Measurements from ENCODE around the gene SKOR1.
A peak's percentile ranks its signal among the peaks of the same experiment; 100 is the strongest.

Gene SKOR1

GRCh38 chr15:67824976-67825880 is at the start of gene SKOR1:
Gene SKOR1 (plus strand): TSS chr15:67825509. CDS start chr15:67825603, 94 bp downstream.
- Mint-ChIP-seq H3K4me1 (peaks cover 57% of the 10 kb centered on the region), H3K27ac (peak within 1 kb of the TSS; percentile 38)

GRCh38 chr15:67775998-67776397 is 49.3 kb upstream of the SKOR1 start:
- H3K36me3 Mint-ChIP-seq, result peaks cover 13% of the 10 kb centered on the region
- H3K4me1 Mint-ChIP-seq, result peaks cover 9% of the 10 kb centered on the region
- H3K4me3 Mint-ChIP-seq, result no peak overlapping the region
- ATAC-seq, result no peak
- H3K27ac Mint-ChIP-seq, result no peak overlapping the region
- H3K9me3 Mint-ChIP-seq, result no peaks in the 10 kb centered on the region
- no peaks in the 10 kb centered on the region for H3K27me3 Mint-ChIP-seq

More at GRCh38 chr15:67824976-67825880, at the start of gene SKOR1:
- peaks cover 3% of the 10 kb centered on the region for H3K9me3 Mint-ChIP-seq
- no peak for ATAC-seq
- H3K4me3 Mint-ChIP-seq, result peak within 1 kb of the TSS; percentile 69
- H3K27me3 Mint-ChIP-seq, result peaks cover 80% of the 10 kb centered on the region
- H3K36me3 Mint-ChIP-seq, result peaks cover 4% of the 10 kb centered on the region

- peaks cover 9% of the 10 kb centered on the region for H3K4me1 Mint-ChIP-seq
- no peaks in the 10 kb centered on the region for H3K9me3 Mint-ChIP-seq
- ATAC-seq, result no peak
- peaks cover 13% of the 10 kb centered on the region for H3K36me3 Mint-ChIP-seq
- H3K27ac Mint-ChIP-seq, result no peak overlapping the region
- H3K27me3 Mint-ChIP-seq, result no peaks in the 10 kb centered on the region
- H3K4me3 Mint-ChIP-seq, result no peak overlapping the region
These were observed 48.7 kb upstream of the SKOR1 start for GRCh38 chr15:67776600-67776999.

- H3K4me1 Mint-ChIP-seq, result peaks cover 9% of the 10 kb centered on the region
- H3K36me3 Mint-ChIP-seq, result peaks cover 13% of the 10 kb centered on the region
- H3K9me3 Mint-ChIP-seq, result no peaks in the 10 kb centered on the region
- H3K27me3 Mint-ChIP-seq, result no peaks in the 10 kb centered on the region
- H3K27ac Mint-ChIP-seq, result no peak overlapping the region
- no peak overlapping the region for H3K4me3 Mint-ChIP-seq
- no peak for ATAC-seq
These were observed 48.2 kb upstream of the SKOR1 start for GRCh38 chr15:67777071-67777470.

- H3K4me1 Mint-ChIP-seq, result peaks cover 9% of the 10 kb centered on the region
- H3K4me3 Mint-ChIP-seq, result no peak overlapping the region
- H3K36me3 Mint-ChIP-seq, result peaks cover 13% of the 10 kb centered on the region
- no peaks in the 10 kb centered on the region for H3K9me3 Mint-ChIP-seq
- H3K27me3 Mint-ChIP-seq, result no peaks in the 10 kb centered on the region
- no peak overlapping the region for H3K27ac Mint-ChIP-seq
- no peak for ATAC-seq
These were observed 47.5 kb upstream of the SKOR1 start for GRCh38 chr15:67777773-67778172.

- no peak for ATAC-seq
- Mint-ChIP-seq H3K4me1 (peaks cover 20% of the 10 kb centered on the region), H3K9me3 (no peaks in the 10 kb centered on the region), H3K4me3 (no peak overlapping the region), H3K27me3 (no peaks in the 10 kb centered on the region), H3K27ac (peak overlapping the region; percentile 36), H3K36me3 (peaks cover 13% of the 10 kb centered on the region)
These were observed 46.3 kb upstream of the SKOR1 start for GRCh38 chr15:67778968-67779548.

- no peaks in the 10 kb centered on the region for H3K9me3 Mint-ChIP-seq
- H3K27ac Mint-ChIP-seq, result peak overlapping the region; percentile 36
- H3K27me3 Mint-ChIP-seq, result no peaks in the 10 kb centered on the region
- no peak overlapping the region for H3K4me3 Mint-ChIP-seq
- peaks cover 26% of the 10 kb centered on the region for H3K4me1 Mint-ChIP-seq
- no peak for ATAC-seq
- peaks cover 10% of the 10 kb centered on the region for H3K36me3 Mint-ChIP-seq
These were observed 45.7 kb upstream of the SKOR1 start for GRCh38 chr15:67779549-67780111.

GRCh38 chr15:67781061-67781460 is 44.2 kb upstream of the SKOR1 start:
- H3K4me3 Mint-ChIP-seq, result no peak overlapping the region
- no peaks in the 10 kb centered on the region for H3K36me3 Mint-ChIP-seq
- H3K9me3 Mint-ChIP-seq, result no peaks in the 10 kb centered on the region
- H3K4me1 Mint-ChIP-seq, result peaks cover 38% of the 10 kb centered on the region
- H3K27ac Mint-ChIP-seq, result no peak overlapping the region
- H3K27me3 Mint-ChIP-seq, result no peaks in the 10 kb centered on the region
- no peak for ATAC-seq

GRCh38 chr15:67781907-67782690 is 43.2 kb upstream of the SKOR1 start:
- H3K27me3 Mint-ChIP-seq, result no peaks in the 10 kb centered on the region
- peaks cover 44% of the 10 kb centered on the region for H3K4me1 Mint-ChIP-seq
- H3K36me3 Mint-ChIP-seq, result peaks cover 6% of the 10 kb centered on the region
- no peak overlapping the region for H3K27ac Mint-ChIP-seq
- H3K4me3 Mint-ChIP-seq, result no peak overlapping the region
- no peak for ATAC-seq
- no peaks in the 10 kb centered on the region for H3K9me3 Mint-ChIP-seq

- Mint-ChIP-seq H3K4me1 (peaks cover 46% of the 10 kb centered on the region), H3K27me3 (no peaks in the 10 kb centered on the region), H3K4me3 (no peak overlapping the region), H3K36me3 (peaks cover 8% of the 10 kb centered on the region), H3K9me3 (no peaks in the 10 kb centered on the region), H3K27ac (no peak overlapping the region)
- ATAC-seq, result no peak
These were observed 42.7 kb upstream of the SKOR1 start for GRCh38 chr15:67782691-67782991.

- H3K4me3 Mint-ChIP-seq, result no peak overlapping the region
- peak overlapping the region; percentile 73 for H3K27ac Mint-ChIP-seq
- H3K36me3 Mint-ChIP-seq, result peaks cover 8% of the 10 kb centered on the region
- H3K4me1 Mint-ChIP-seq, result peaks cover 46% of the 10 kb centered on the region
- ATAC-seq, result peak; percentile 87
- H3K9me3 Mint-ChIP-seq, result no peaks in the 10 kb centered on the region
- H3K27me3 Mint-ChIP-seq, result no peaks in the 10 kb centered on the region
These were observed 42.0 kb upstream of the SKOR1 start for GRCh38 chr15:67783303-67783702.

- H3K4me1 Mint-ChIP-seq, result peaks cover 46% of the 10 kb centered on the region
- peaks cover 8% of the 10 kb centered on the region for H3K36me3 Mint-ChIP-seq
- no peaks in the 10 kb centered on the region for H3K27me3 Mint-ChIP-seq
- peak overlapping the region; percentile 73 for H3K27ac Mint-ChIP-seq
- no peaks in the 10 kb centered on the region for H3K9me3 Mint-ChIP-seq
- peak overlapping the region; percentile 54 for H3K4me3 Mint-ChIP-seq
- ATAC-seq, result peak; percentile 96
These were observed 41.1 kb upstream of the SKOR1 start for GRCh38 chr15:67784090-67784781.

GRCh38 chr15:67784856-67785430 is 40.4 kb upstream of the SKOR1 start:
- H3K9me3 Mint-ChIP-seq, result no peaks in the 10 kb centered on the region
- H3K4me3 Mint-ChIP-seq, result no peak overlapping the region
- H3K27me3 Mint-ChIP-seq, result no peaks in the 10 kb centered on the region
- H3K36me3 Mint-ChIP-seq, result peaks cover 8% of the 10 kb centered on the region
- peak overlapping the region; percentile 73 for H3K27ac Mint-ChIP-seq
- peaks cover 39% of the 10 kb centered on the region for H3K4me1 Mint-ChIP-seq
- ATAC-seq, result peak; percentile 3

GRCh38 chr15:67785431-67785830 is 39.9 kb upstream of the SKOR1 start:
- no peak for ATAC-seq
- no peak overlapping the region for H3K4me3 Mint-ChIP-seq
- peaks cover 11% of the 10 kb centered on the region for H3K36me3 Mint-ChIP-seq
- H3K4me1 Mint-ChIP-seq, result peaks cover 37% of the 10 kb centered on the region
- H3K27me3 Mint-ChIP-seq, result no peaks in the 10 kb centered on the region
- no peaks in the 10 kb centered on the region for H3K9me3 Mint-ChIP-seq
- peak overlapping the region; percentile 73 for H3K27ac Mint-ChIP-seq

Data from stimulated activated memory B cell treated with anti-CD40 and anti-IgM and Interleukin-4, amounts not matched to agents 10 μg/mL and 1 μg/mL and 100 μg/mL, for 72 hours (primary cell).